Astrocyte of the spinal cord (primary cell): ENCODE data around the gene CCDC88A.

ENCODE experiments used
- DNase-seq: peaks from one replicate; pipeline ENCODE4 v3.0.0; 2011; ENCODE audit warnings: low read depth, low spot score
- H3K4me3 ChIP-seq: 2 replicates; pipeline ENCODE4 v1.5.1; 2011; ENCODE audit warnings: low read depth, mild to moderate bottlenecking, low read length, moderate library complexity
- CTCF ChIP-seq: IDR thresholded peaks from 2 replicates; pipeline ENCODE4 v1.5.1; 2012; ENCODE audit warnings: low read depth, mild to moderate bottlenecking, low read length, inconsistent platforms
- in situ Hi-C: cut with HindIII; loops from 2 replicates; pipeline ENCODE4 v1.10.0; 2017; ENCODE audit warnings: low sequenced_read_pairs

CCDC88A gene

GRCh38 chr2:55351672-55352071 is 68.0 kb downstream of the CCDC88A start:
- DNase-seq = no peak
- no peak overlapping the region for H3K4me3 ChIP-seq
- in situ Hi-C loops = no loop called here
- TF ChIP-seq CTCF = no peak

GRCh38 chr2:55345064-55345463 is 74.6 kb downstream of the CCDC88A start:
- no peak for DNase-seq
- H3K4me3 ChIP-seq = no peak overlapping the region
- in situ Hi-C loops = no loop called here
- TF ChIP-seq CTCF = no peak

- in situ Hi-C loops = no loop called here
- no peak for TF ChIP-seq CTCF
- H3K4me3 ChIP-seq = no peak overlapping the region
- no peak for DNase-seq
Measured at GRCh38 chr2:55338268-55338667, 81.4 kb downstream of the CCDC88A start.

GRCh38 chr2:55334728-55335127 is 84.9 kb downstream of the CCDC88A start:
- no peak overlapping the region for H3K4me3 ChIP-seq
- DNase-seq = no peak
- in situ Hi-C loops = no loop called here
- no peak for TF ChIP-seq CTCF

GRCh38 chr2:55330541-55331297 is 88.9 kb downstream of the CCDC88A start:
- H3K4me3 ChIP-seq = no peak overlapping the region
- TF ChIP-seq CTCF = no peak
- in situ Hi-C loops = no loop called here
- no peak for DNase-seq

GRCh38 chr2:55327470-55328230 is 92.0 kb downstream of the CCDC88A start:
- in situ Hi-C loops = no loop called here
- H3K4me3 ChIP-seq = no peak overlapping the region
- TF ChIP-seq CTCF = no peak
- DNase-seq = no peak
